SK-N-SH (cell line): ENCODE measurements around the gene QTRT2. TPM values are rescaled to one million over a fixed set of nuclear protein-coding genes. Genes with fewer than 3 reads are reported as not detected.

Experiments used
- CTCF ChIA-PET: fragments of 300-600, 350-600 bp; formaldehyde crosslinking; extraction: SDS; loops from one replicate; lab custom pipeline; 2021; lab: Yijun Ruan, JAX
- POLR2A ChIA-PET: fragments of 350-600 bp; sonication (Branson Sonifier 250); formaldehyde crosslinking; extraction: SDS; loops from one replicate; lab custom pipeline; 2020; ENCODE audit warnings: antibody characterized with exemption, inconsistent platforms; lab: Yijun Ruan, JAX
- DNase-seq: peaks from one replicate; pipeline ENCODE4 v3.0.0; 2012
- H2AFZ ChIP-seq: fragments of 200-600 bp; sonication (generic); 2 replicates; pipeline ENCODE4 v1.8.1; 2016; ENCODE audit warnings: antibody characterized with exemption, mild to moderate bottlenecking, low read depth
- H3F3A ChIP-seq: fragments of 200-600 bp; sonication (generic); replicated peaks from 2 replicates; pipeline ENCODE3; 2016; ENCODE audit warnings: antibody characterized with exemption, mild to moderate bottlenecking; ENCODE audit not compliant: insufficient read depth
- H3K27ac ChIP-seq, 2 experiments: fragments of 200-500 bp in 1 of 2; fragments of 200-600 bp in 1 of 2; sonication (Bioruptor generic) in 1 of 2; sonication (generic), shearing (Covaris generic) in 1 of 2; 2 replicates each; pipeline versions ENCODE4 v1.5.1 to v1.6.1; 2014 to 2016; ENCODE audit warnings: low read depth in 2 of 2, inconsistent platforms in 1 of 2, low read length in 1 of 2, mild to moderate bottlenecking in 1 of 2, mixed read lengths in 1 of 2
- H3K27me3 ChIP-seq: fragments of 200-600 bp; sonication (generic), shearing (Covaris generic); 2 replicates; pipeline ENCODE4 v1.6.1; 2016; ENCODE audit warnings: mixed run types; ENCODE audit not compliant: insufficient read depth
- H3K36me3 ChIP-seq, 2 experiments: fragments of 200-500 bp in 1 of 2; fragments of 200-600 bp in 1 of 2; sonication (Bioruptor generic) in 1 of 2; sonication (generic) in 1 of 2; replicated peaks in 1 of 2; 2 replicates each; pipeline versions ENCODE3 to v1.5.1; 2014 to 2016; ENCODE audit warnings: low read length in 1 of 2, mild to moderate bottlenecking in 1 of 2; ENCODE audit not compliant: insufficient read depth in 2 of 2, control insufficient read depth in 1 of 2
- H3K4me1 ChIP-seq, 2 experiments: fragments of 200-500 bp in 1 of 2; fragments of 200-600 bp in 1 of 2; sonication (Bioruptor generic) in 1 of 2; sonication (generic), shearing (Covaris generic) in 1 of 2; 2 replicates each; pipeline versions ENCODE4 v1.5.1 to v1.6.1; 2014 to 2016; ENCODE audit warnings: low read depth in 1 of 2, low read length in 1 of 2, mixed run types in 1 of 2; ENCODE audit not compliant: insufficient read depth in 2 of 2, control insufficient read depth in 1 of 2
- H3K4me2 ChIP-seq: fragments of 200-600 bp; sonication (generic), shearing (Covaris generic); 2 replicates; pipeline ENCODE4 v1.6.1; 2017; ENCODE audit warnings: mixed run types
- H3K4me3 ChIP-seq, 2 experiments: fragments of 200-500 bp in 1 of 2; fragments of 200-600 bp in 1 of 2; sonication (Bioruptor generic) in 1 of 2; sonication (generic), shearing (Covaris generic) in 1 of 2; 2 replicates each; pipeline versions ENCODE4 v1.5.1 to v1.8.1; 2014 to 2016; ENCODE audit warnings: low read depth in 2 of 2, inconsistent platforms in 1 of 2, low read length in 1 of 2, mild to moderate bottlenecking in 1 of 2, mixed read lengths in 1 of 2, moderate library complexity in 1 of 2
- H3K79me2 ChIP-seq: fragments of 200-600 bp; sonication (generic); 2 replicates; pipeline ENCODE4 v1.8.1; 2017; ENCODE audit warnings: mild to moderate bottlenecking; ENCODE audit not compliant: insufficient read depth
- H3K9ac ChIP-seq: fragments of 200-600 bp; sonication (generic); 2 replicates; pipeline ENCODE4 v1.6.1; 2017; ENCODE audit warnings: mixed run types
- H3K9me2 ChIP-seq: fragments of 200-600 bp; sonication (generic); 2 replicates; pipeline ENCODE4 v1.6.1; 2017; ENCODE audit warnings: mixed run types
- H3K9me3 ChIP-seq: fragments of 200-600 bp; sonication (generic); 2 replicates; pipeline ENCODE4 v1.6.1; 2017; ENCODE audit warnings: mixed run types, mild to moderate bottlenecking, moderate library complexity
- H4K20me1 ChIP-seq: fragments of 200-600 bp; sonication (generic); 2 replicates; pipeline ENCODE4 v1.6.1; 2017; ENCODE audit warnings: mild to moderate bottlenecking, mixed run types; ENCODE audit not compliant: insufficient read depth
- ELF1 ChIP-seq: IDR thresholded peaks from 2 replicates; pipeline ENCODE4 v1.4.0; 2012
- FOSL2 ChIP-seq: IDR thresholded peaks from 2 replicates; pipeline ENCODE4 v1.4.0; 2012; ENCODE audit warnings: low read depth, mild to moderate bottlenecking, moderate library complexity, borderline replicate concordance
- FOXJ3 ChIP-seq: sonication (generic); formaldehyde crosslinking; IDR thresholded peaks from 2 replicates; pipeline ENCODE4 v1.5.1; 2020; ENCODE audit warnings: mild to moderate bottlenecking, missing genetic modification reagents
- GATA2 ChIP-seq: sonication (generic); formaldehyde crosslinking; IDR thresholded peaks from 2 replicates; pipeline ENCODE4 v1.5.0; 2020; ENCODE audit warnings: mild to moderate bottlenecking, missing genetic modification reagents
- JUND ChIP-seq: IDR thresholded peaks from 2 replicates; pipeline ENCODE4 v1.4.0; 2012
- MXI1 ChIP-seq: IDR thresholded peaks from 2 replicates; pipeline ENCODE4 v1.6.1; 2012; ENCODE audit warnings: mild to moderate bottlenecking, low read depth, low read length, improper control_type of control experiment
- NFIC ChIP-seq: IDR thresholded peaks from 2 replicates; pipeline ENCODE4 v1.4.0; 2012; ENCODE audit warnings: borderline replicate concordance
- NRF1 ChIP-seq: IDR thresholded peaks from 2 replicates; pipeline ENCODE4 v1.6.1; 2012; ENCODE audit warnings: low read depth, mild to moderate bottlenecking, low read length
- RAD21 ChIP-seq: IDR thresholded peaks from 2 replicates; pipeline ENCODE4 v1.6.1; 2012; ENCODE audit warnings: mild to moderate bottlenecking, low read length
- REST ChIP-seq: IDR thresholded peaks from 2 replicates; pipeline ENCODE4 v1.6.1; 2012; ENCODE audit warnings: mild to moderate bottlenecking, low read depth, low read length, moderate library complexity
- WGBS: methylation state at CpG from one replicate; pipeline ENCODE4 v1.1.6; 2017; ENCODE audit warnings: low lambda C conversion rate; 5-methylcytosine and 5-hydroxymethylcytosine counted together
- polyA plus RNA-seq, 3 experiments: library from polyadenylated mRNA; depleted of rRNA; stranded (reverse); fragments of >200 nt; gene quantifications; 2 replicates each; pipeline ENCODE4 v1.2.3, GENCODE V29; 2012

Gene QTRT2
- polyA plus RNA-seq, 1 of the 3 experiments (the other 2 are of a cell fraction) = 6.2 TPM

- ChIA-PET POLR2A (no interaction called here), CTCF (no interaction called here)
- no peak for TF ChIP-seq ELF1
- TF ChIP-seq REST = no peak
- no peak for TF ChIP-seq MXI1
- no peak for TF ChIP-seq JUND
- TF ChIP-seq NFIC = no peak
- TF ChIP-seq FOSL2 = no peak
- TF ChIP-seq FOXJ3 = no peak
- TF ChIP-seq RAD21 = no peak
- Histone ChIP-seq H3K9ac (no peak overlapping the region), H3K9me3 (no peaks in the 10 kb centered on the region), H3K36me3 (peaks cover 12 to 35% of the 10 kb centered on the region in 2 experiments), H3F3A (peaks cover 4% of the 10 kb centered on the region), H3K79me2 (no peaks in the 10 kb centered on the region), H3K4me1 (no peaks in the 10 kb centered on the region), H2AFZ (no peak overlapping the region), H3K4me2 (no peak overlapping the region), H3K27me3 (no peaks in the 10 kb centered on the region), H3K4me3 (no peak overlapping the region), H3K9me2 (no peaks in the 10 kb centered on the region), H3K27ac (no peak overlapping the region), H4K20me1 (no peaks in the 10 kb centered on the region)
- no peak for DNase-seq
Measured at GRCh38 chr3:114034211-114034610, 22.3 kb upstream of the QTRT2 start.

- H2AFZ ChIP-seq = peak overlapping the region; percentile 36; the same call in 1 of the 2 replicates
- no peaks in the 10 kb centered on the region for H3K9me2 ChIP-seq
- peaks cover 14 to 35% of the 10 kb centered on the region in 2 experiments for H3K36me3 ChIP-seq
- H3K79me2 ChIP-seq = no peaks in the 10 kb centered on the region
- H3K27me3 ChIP-seq = no peaks in the 10 kb centered on the region
- no peak for TF ChIP-seq FOXJ3
- TF ChIP-seq GATA2 (CRISPR knock-in tag) = no peak
- 0 out of 2 replicates have a peak, but pooled peaks have one; percentile 9 for TF ChIP-seq FOSL2
- TF ChIP-seq NRF1 = no peak
- TF ChIP-seq, all 33 proteins: peak for 1
- Histone ChIP-seq H3K9ac (no peak overlapping the region), H3K9me3 (no peaks in the 10 kb centered on the region), H3K4me2 (no peak overlapping the region), H4K20me1 (no peaks in the 10 kb centered on the region), H3F3A (peaks cover 4% of the 10 kb centered on the region), H3K27ac (0 out of 4 replicates have a peak overlapping the region, but pooled peaks of 1 of the 2 experiments have one; percentile 0), H3K4me3 (no peak overlapping the region), H3K4me1 (no peaks in the 10 kb centered on the region)
- ChIA-PET POLR2A (no interaction called here), CTCF (no interaction called here)
- no peak for DNase-seq
- 75% methylated on average over 5 of the region's 5 CpGs for WGBS
Measured at GRCh38 chr3:114034787-114035545, 21.6 kb upstream of the QTRT2 start.
